Colonic mucosa (tissue), 4 donors: ENCODE data around the gene WFDC5. TPM values are rescaled to one million over a fixed set of nuclear protein-coding genes. Genes with fewer than 3 reads are reported as not detected.

Experiments used
- DNase-seq: peaks from one replicate; pipeline ENCODE4 v3.0.0-alpha.2; 2020
- H3K27ac ChIP-seq: fragments of 200-600 bp; one replicate; pipeline ENCODE4 v1.8.0; 2021
- H3K27me3 ChIP-seq: fragments of 200-600 bp; one replicate; pipeline ENCODE4 v1.8.0; 2021
- H3K36me3 ChIP-seq: fragments of 200-600 bp; one replicate; pipeline ENCODE4 v1.8.0; 2021
- H3K4me1 ChIP-seq: fragments of 200-600 bp; one replicate; pipeline ENCODE4 v1.8.0; 2021; ENCODE audit warnings: mild to moderate bottlenecking
- H3K4me3 ChIP-seq: fragments of 200-600 bp; one replicate; pipeline ENCODE4 v1.8.0; 2021
- H3K9ac ChIP-seq, 2 donors: one replicate each; pipeline ENCODE4 v1.7.0; 2013; ENCODE audit warnings: control low read depth in 2 of 2, low read depth in 2 of 2, low read length in 2 of 2
- H3K9me3 ChIP-seq: fragments of 200-600 bp; one replicate; pipeline ENCODE4 v1.8.0; 2021
- CTCF ChIP-seq: fragments of 200-600 bp; IDR thresholded peaks from one replicate; pipeline ENCODE4 v1.8.0; 2022; ENCODE audit warnings: antibody characterized with exemption, mild to moderate bottlenecking
- intact Hi-C: fragments of 100-400 bp; cut with DNase I; formaldehyde crosslinking; loops from one replicate; pipeline ENCODE4 v1.14.1; 2022
- total RNA-seq, 2 donors: library from RNA; stranded (reverse); fragmentation: NEBNext Ultra II Directional in 1 of 2; extraction: Animal tissue kit (Norgen Biotek cat#: 25700) in 1 of 2; gene quantifications; one replicate each; pipeline ENCODE4 v1.2.1, GENCODE V29; 2021
- donor health status: healthy.
- donor health status: DM: no; HTN: no; CAD: no.
- donor health status: DM: no; HTN: no; CAD: no.

WFDC5 gene
- total RNA-seq, 2 donors from 2014 or later, result not detected

GRCh38 chr20:45138561-45139300, 23.8 kb upstream of the WFDC5 start:
- peak; percentile 72 for TF ChIP-seq CTCF
- Histone ChIP-seq H3K9ac (no peak overlapping the region), H3K9me3 (no peaks in the 10 kb centered on the region), H3K4me1 (no peaks in the 10 kb centered on the region), H3K36me3 (no peaks in the 10 kb centered on the region), H3K4me3 (no peak overlapping the region), H3K27ac (peak overlapping the region; percentile 62), H3K27me3 (no peaks in the 10 kb centered on the region)
- intact Hi-C loops, result loop anchor here (10.0 kb wide), 1 partner anchor 156 kb away; no protein-coding TSS in a partner anchor
- DNase-seq, result peak; percentile 93

DNA sequence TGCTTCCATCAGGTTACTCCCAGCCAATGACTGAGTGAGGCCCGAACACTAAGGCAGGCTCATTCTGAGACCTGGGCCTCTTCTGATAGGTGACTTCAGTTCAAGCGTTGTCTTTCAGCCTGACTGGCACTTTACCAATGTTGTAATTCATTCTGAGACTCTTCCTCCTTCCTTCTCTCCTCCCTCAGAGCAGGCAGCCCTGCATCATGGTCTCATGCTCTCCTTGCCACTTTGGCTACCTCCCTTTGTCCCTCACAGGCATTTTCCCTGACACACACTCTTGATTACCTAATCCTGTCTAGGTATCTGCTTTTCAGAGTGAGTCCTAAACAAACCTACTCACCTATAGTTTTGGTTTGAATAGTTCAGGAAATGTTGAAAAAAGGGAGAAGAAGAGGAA, 21.9 kb upstream of the WFDC5 start:
- DNase-seq, result no peak
- intact Hi-C loops, result loop anchor here (10.0 kb wide), 1 partner anchor 158 kb away; no protein-coding TSS in a partner anchor
- Histone ChIP-seq H3K9ac (no peak overlapping the region), H3K27ac (no peak overlapping the region), H3K4me1 (no peaks in the 10 kb centered on the region), H3K9me3 (no peaks in the 10 kb centered on the region), H3K36me3 (no peaks in the 10 kb centered on the region), H3K4me3 (no peak overlapping the region), H3K27me3 (no peaks in the 10 kb centered on the region)
- TF ChIP-seq CTCF, result no peak

GRCh38 chr20:45128099-45128498, 13.1 kb upstream of the WFDC5 start:
- Histone ChIP-seq H3K9me3 (no peaks in the 10 kb centered on the region), H3K9ac (no peak overlapping the region), H3K27ac (no peak overlapping the region), H3K4me3 (no peak overlapping the region), H3K4me1 (no peaks in the 10 kb centered on the region), H3K27me3 (no peaks in the 10 kb centered on the region), H3K36me3 (no peaks in the 10 kb centered on the region)
- TF ChIP-seq CTCF, result no peak
- no peak for DNase-seq
- intact Hi-C loops, result no loop called here

- H3K9me3 ChIP-seq, result no peaks in the 10 kb centered on the region
- no peak within 1 kb of the TSS for H3K27ac ChIP-seq
- H3K9ac ChIP-seq, result no peak within 1 kb of the TSS
- H3K4me3 ChIP-seq, result no peak within 1 kb of the TSS
- no peak for DNase-seq
- H3K4me1 ChIP-seq, result no peaks in the 10 kb centered on the region
- no peaks in the 10 kb centered on the region for H3K36me3 ChIP-seq
- no peaks in the 10 kb centered on the region for H3K27me3 ChIP-seq
- intact Hi-C loops, result no loop called here
- TF ChIP-seq CTCF, result no peak
These were observed 9.4 kb upstream of the WFDC5 start, which contains the start of gene WFDC12 for GRCh38 chr20:45124365-45124764. Gene WFDC12, minus strand, starts transcription at chr20:45124465. Its CDS starts 18 bp downstream, at chr20:45124447.

DNA sequence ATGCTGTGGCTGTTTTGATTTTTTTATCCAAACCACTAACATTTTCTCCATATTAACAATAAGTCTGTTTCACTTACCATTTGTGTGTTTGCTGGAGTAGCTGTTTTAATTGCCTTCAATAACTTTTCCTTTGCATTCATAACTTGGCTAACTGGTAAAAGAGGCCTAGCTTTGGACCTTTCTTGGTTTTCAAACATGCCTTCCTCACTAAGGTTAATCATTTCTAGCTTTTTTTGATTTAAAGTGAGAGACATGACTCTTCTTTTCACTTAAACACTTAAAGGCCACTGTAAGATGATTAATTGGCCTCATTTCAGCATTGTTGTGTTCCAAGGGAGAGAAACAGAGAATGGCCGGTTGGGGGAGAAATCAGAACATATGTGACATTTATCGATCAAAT, 6.4 kb upstream of the WFDC5 start:
- Histone ChIP-seq H3K9ac (no peak overlapping the region), H3K27ac (no peak overlapping the region), H3K9me3 (no peaks in the 10 kb centered on the region), H3K36me3 (no peaks in the 10 kb centered on the region), H3K27me3 (no peaks in the 10 kb centered on the region), H3K4me3 (no peak overlapping the region), H3K4me1 (no peaks in the 10 kb centered on the region)
- no peak for DNase-seq
- TF ChIP-seq CTCF, result no peak
- intact Hi-C loops, result no loop called here
